A204.1 (cell line): Measurements from ENCODE around the gene MNX1.
A peak's percentile ranks its signal among the peaks of the same experiment; 100 is the strongest.

Source experiments
- FAIRE-seq: peaks from 2 replicates; lab custom pipeline; 2012; peaks lifted over from hg19 to GRCh38; lab: Jason Lieb, UNC

Gene MNX1

GRCh38 chr7:156969972-156970420 is 40.5 kb downstream of the MNX1 start:
- FAIRE-seq: peak; percentile 82

GRCh38 chr7:156968183-156968582 is 42.3 kb downstream of the MNX1 start:
- FAIRE-seq: no peak

DNA sequence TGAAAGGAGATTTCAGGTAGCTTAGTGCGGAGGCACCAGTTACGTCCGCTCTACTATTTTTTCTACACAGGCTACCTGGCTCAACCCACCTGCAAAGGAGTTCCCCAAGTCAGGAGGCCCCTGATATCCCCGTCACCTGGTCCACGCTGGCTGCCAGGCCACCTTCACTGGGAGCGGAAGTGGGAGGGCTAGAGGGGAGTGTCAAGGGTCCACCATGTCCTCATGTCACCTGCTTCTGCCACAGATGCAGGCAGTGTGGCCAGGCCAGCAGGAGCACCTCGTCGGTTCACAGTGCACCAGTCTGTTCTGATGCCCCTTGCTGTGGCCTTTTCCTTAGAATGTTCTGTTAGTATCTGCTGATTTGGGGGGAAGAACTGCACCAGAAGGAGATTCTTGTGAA is 44.1 kb downstream of the MNX1 start:
- FAIRE-seq: no peak

- FAIRE-seq: no peak
These were observed 45.5 kb downstream of the MNX1 start for GRCh38 chr7:156964971-156965370.

DNA sequence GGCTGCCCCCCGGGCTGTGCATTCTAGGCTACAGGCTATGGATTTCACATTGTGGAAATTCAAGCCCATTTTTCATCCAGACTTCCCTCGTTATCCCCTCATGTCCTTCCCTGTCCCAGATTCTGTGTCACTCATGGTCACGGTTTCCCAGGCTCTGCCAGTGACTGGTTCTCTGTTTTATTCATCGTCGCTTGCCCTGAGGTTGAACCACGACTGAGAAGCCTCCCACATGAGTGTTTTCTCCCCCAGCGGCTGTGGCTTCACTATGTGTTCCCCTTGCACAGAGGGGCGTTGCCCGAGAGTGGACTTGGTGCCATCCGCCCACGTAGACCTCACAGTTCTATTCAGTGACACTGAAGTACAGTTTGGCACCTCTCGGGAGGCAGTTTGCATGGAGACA is 47.0 kb downstream of the MNX1 start:
- FAIRE-seq: no peak

GRCh38 chr7:156962897-156963296 is 47.6 kb downstream of the MNX1 start:
- FAIRE-seq: no peak

GRCh38 chr7:156962145-156962544 is 48.3 kb downstream of the MNX1 start:
- FAIRE-seq: no peak

DNA sequence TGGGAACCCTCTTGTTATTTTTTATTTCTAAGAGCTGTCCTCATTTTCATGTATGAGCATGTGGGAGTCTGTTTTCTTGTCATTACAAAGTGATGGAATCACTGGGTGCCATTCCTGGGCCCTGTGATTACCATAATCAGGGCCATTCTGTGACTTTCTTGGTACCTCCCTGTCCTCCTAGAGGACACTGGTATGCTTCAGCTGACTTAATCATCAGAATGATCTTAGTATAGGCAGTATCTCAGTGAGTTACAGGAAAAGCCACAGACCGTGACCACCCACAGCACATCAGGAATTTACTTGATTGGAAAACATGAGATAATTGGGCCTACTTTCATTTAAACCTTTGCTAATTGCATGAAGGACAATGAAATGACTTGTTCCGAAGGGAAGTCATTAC is 53.7 kb downstream of the MNX1 start:
- FAIRE-seq: no peak

- no peak for FAIRE-seq
These were observed 55.5 kb downstream of the MNX1 start for GRCh38 chr7:156954941-156955340.
